Measurements from ENCODE around the gene GGT6.

GGT6 gene

GRCh38 chr17:4565209-4566141 lies 5.1 kb upstream of the GGT6 start:
- Histone ChIP-seq H3K36me3 (ENCODE audit: control insufficient read depth in 2 of 2, insufficient read depth in 1 of 2, low read length in 2 of 2) (no peaks in the 10 kb centered on the region), H3K9me3 (ENCODE audit: control insufficient read depth, insufficient read depth, low read depth, low read length) (no peaks in the 10 kb centered on the region), H3K27ac (ENCODE audit: extremely low read depth, low read depth, low read length) (peak overlapping the region; percentile 5; the same call in 1 of the 2 replicates), H3K4me3 (ENCODE audit: low read depth, low read length) (no peak overlapping the region), H3K4me1 (ENCODE audit: control insufficient read depth, insufficient read depth, low read length) (no peaks in the 10 kb centered on the region)
- TF ChIP-seq SCRT2 (tag by site-specific recombination; IDR thresholded peaks at IDR 0.05): peak; percentile 46
- peak; percentile 49; the same call in 1 of the 2 replicates for TF ChIP-seq SP7 (tag by site-specific recombination; IDR thresholded peaks at IDR 0.05)
- peak; percentile 69 for TF ChIP-seq ZNF366 (tag by site-specific recombination; conservative IDR thresholded peaks at IDR 0.05)
- peak; percentile 100 for TF ChIP-seq ZNF157 (tag by site-specific recombination; IDR thresholded peaks at IDR 0.05)
- TF ChIP-seq ZNF629 (tag by site-specific recombination; IDR thresholded peaks at IDR 0.05): peak; percentile 31; the same call in 1 of the 2 replicates
- TF ChIP-seq ZNF24 (tag by site-specific recombination; IDR thresholded peaks at IDR 0.05): 0 out of 2 replicates have a peak, but pooled peaks have one; percentile 34
- TF ChIP-seq CTCF (tag by site-specific recombination; IDR thresholded peaks at IDR 0.05): peak; percentile 52; the same call in 1 of the 2 replicates
- TF ChIP-seq IKZF3 (tag by site-specific recombination; IDR thresholded peaks at IDR 0.05): peak; percentile 85
- TF ChIP-seq ZNF548 (tag by site-specific recombination; IDR thresholded peaks at IDR 0.05): no peak
- TF ChIP-seq ZNF362 (tag by site-specific recombination; IDR thresholded peaks at IDR 0.05): 0 out of 2 replicates have a peak, but pooled peaks have one; percentile 14
- 0 out of 2 replicates have a peak, but pooled peaks have one; percentile 24 for TF ChIP-seq ZBTB17 (tag by site-specific recombination; IDR thresholded peaks at IDR 0.05)
- no peak for TF ChIP-seq ZNF132 (tag by site-specific recombination; IDR thresholded peaks at IDR 0.05; ENCODE audit: borderline replicate concordance)
- peak; percentile 90 for TF ChIP-seq ZNF335 (tag by site-specific recombination; conservative IDR thresholded peaks at IDR 0.05)
- TF ChIP-seq ZNF654 (tag by site-specific recombination; IDR thresholded peaks at IDR 0.05; ENCODE audit: low read depth): peak; percentile 56
- TF ChIP-seq ZNF561 (tag by site-specific recombination; IDR thresholded peaks at IDR 0.05; ENCODE audit: borderline replicate concordance): peak; percentile 47; the same call in 1 of the 2 replicates
- no peak; the same call in 1 of the 2 replicates for TF ChIP-seq ZNF660 (tag by site-specific recombination; IDR thresholded peaks at IDR 0.05)
- peak; percentile 78 for TF ChIP-seq ZNF16 (tag by site-specific recombination; IDR thresholded peaks at IDR 0.05; ENCODE audit: low read depth)
- peak; percentile 22; the same call in 1 of the 2 replicates for TF ChIP-seq ZBTB44 (tag by site-specific recombination; IDR thresholded peaks at IDR 0.05)
- TF ChIP-seq PRDM2 (tag by site-specific recombination; IDR thresholded peaks at IDR 0.05; ENCODE audit: borderline replicate concordance): no peak
- peak; percentile 43 for TF ChIP-seq SETDB1 (IDR thresholded peaks at IDR 0.05; ENCODE audit: insufficient read length, low read length)
- ChIA-PET POLR2A (interaction anchor here (0.6 to 1.9 kb wide), 3 partner anchors 10 to 381 kb away, joined by 5 to 12 read pairs (median 5); partner anchors contain the start of gene MYBBP1A), CTCF (interaction anchor here (0.6 to 8.7 kb wide), 50 partner anchors 8 to 1648 kb away, joined by 3 to 289 read pairs (median 4); partner anchors contain the start of genes MYBBP1A, PELP1 and SMTNL2)

All from HEK293 (cell line).